ENCODE data around the gene SEL1L3. TPM values are rescaled to one million over a fixed set of nuclear protein-coding genes. Genes with fewer than 3 reads are reported as not detected.

SEL1L3 gene
- polyA plus RNA-seq, 1 of the 3 experiments (the other 2 are of a cell fraction): 2.2 TPM

- WGBS (ENCODE audit: low lambda C conversion rate): 67% methylated on average over 11 of the region's 11 CpGs
- no peak overlapping the region for H3K27ac ChIP-seq (ENCODE audit: low read depth in 2 of 2, low read length in 1 of 2)
- no peaks in the 10 kb centered on the region for H3K9me3 ChIP-seq
- no peaks in the 10 kb centered on the region for H3K36me3 ChIP-seq (replicated peaks in 1 of 2; ENCODE audit: control insufficient read depth in 1 of 2, insufficient read depth in 2 of 2, low read length in 1 of 2)
- no peaks in the 10 kb centered on the region for H3F3A ChIP-seq (replicated peaks; ENCODE audit: insufficient read depth)
- no peak for DNase-seq
- H4K20me1 ChIP-seq (ENCODE audit: insufficient read depth): no peaks in the 10 kb centered on the region
- no peak overlapping the region for H3K9ac ChIP-seq
- H3K4me3 ChIP-seq (ENCODE audit: low read depth in 2 of 2, low read length in 1 of 2): no peak overlapping the region
- no peaks in the 10 kb centered on the region for H3K4me1 ChIP-seq (ENCODE audit: control insufficient read depth in 1 of 2, insufficient read depth in 2 of 2, low read depth in 1 of 2, low read length in 1 of 2)
- no peak overlapping the region for H3K4me2 ChIP-seq
- no peak overlapping the region for H2AFZ ChIP-seq (ENCODE audit: low read depth)
- POLR2A ChIA-PET: no interaction called here
- no peaks in the 10 kb centered on the region for H3K79me2 ChIP-seq (ENCODE audit: insufficient read depth)
- CTCF ChIA-PET: interaction anchor here (4.7 kb wide), 1 partner anchor 320 kb away, joined by 40 read pairs; no protein-coding TSS in a partner anchor
- H3K9me2 ChIP-seq: no peaks in the 10 kb centered on the region
- TF ChIP-seq GATA2 (CRISPR knock-in tag; IDR thresholded peaks at IDR 0.05): no peak
- TF ChIP-seq EP300 (IDR thresholded peaks at IDR 0.05; ENCODE audit: borderline replicate concordance in 1 of 2, low read depth in 1 of 2, low read length in 1 of 2): no peak
- TF ChIP-seq RFX5 (IDR thresholded peaks at IDR 0.05; ENCODE audit: low read length): no peak
- TF ChIP-seq NRF1 (IDR thresholded peaks at IDR 0.05; ENCODE audit: low read depth, low read length): no peak
- no peak for TF ChIP-seq USF1 (IDR thresholded peaks at IDR 0.05; ENCODE audit: borderline replicate concordance, low read depth)
- no peak for TF ChIP-seq RXRA (IDR thresholded peaks at IDR 0.05; ENCODE audit: borderline replicate concordance, low read depth)
- TF ChIP-seq EZH2phosphoT487 (IDR thresholded peaks at IDR 0.05; ENCODE audit: borderline replicate concordance, low read depth): no peak
- TF ChIP-seq CHD2 (IDR thresholded peaks at IDR 0.05; ENCODE audit: low read length, partially characterized antibody): no peak
- TF ChIP-seq ZBTB33 (IDR thresholded peaks at IDR 0.05; ENCODE audit: borderline replicate concordance, low read depth): no peak
- TF ChIP-seq FOXJ3 (CRISPR knock-in tag; IDR thresholded peaks at IDR 0.05): no peak
- no peak for TF ChIP-seq ELF1 (IDR thresholded peaks at IDR 0.05)
- no peak for TF ChIP-seq USF2 (IDR thresholded peaks at IDR 0.05; ENCODE audit: borderline replicate concordance, low read depth, low read length)
- TF ChIP-seq TCF12 (IDR thresholded peaks at IDR 0.05): no peak
- no peak for TF ChIP-seq FOSL2 (IDR thresholded peaks at IDR 0.05; ENCODE audit: borderline replicate concordance, low read depth)
- no peak for TF ChIP-seq IRF3 (IDR thresholded peaks at IDR 0.05; ENCODE audit: low read depth, low read length)
- no peak for TF ChIP-seq FOXM1 (IDR thresholded peaks at IDR 0.05; ENCODE audit: low read depth)
- TF ChIP-seq MEF2A (IDR thresholded peaks at IDR 0.05; ENCODE audit: borderline replicate concordance, low read depth): no peak
- no peak for TF ChIP-seq SIN3A (IDR thresholded peaks at IDR 0.05; ENCODE audit: borderline replicate concordance, low read depth, low read length)
- no peak for TF ChIP-seq NFIC (IDR thresholded peaks at IDR 0.05; ENCODE audit: borderline replicate concordance)
- no peak for TF ChIP-seq SMC3 (IDR thresholded peaks at IDR 0.05; ENCODE audit: low read depth, low read length)
- no peaks in the 10 kb centered on the region for H3K27me3 ChIP-seq (ENCODE audit: insufficient read depth)
Observed at GRCh38 chr4:25760518-25761157, 102.2 kb downstream of the SEL1L3 start.
